HCT116 (cell line): ENCODE measurements around the gene PCNT.

Experiments
- CTCF ChIP-seq, 3 experiments: fragments of 200-600 bp in 1 of 3; sonication (generic) in 1 of 3; IDR thresholded peaks in 2 of 3; conservative IDR thresholded peaks in 1 of 3; 2 replicates each; pipeline ENCODE4 v1.5.1; 2012 to 2017; ENCODE audit warnings: low read depth in 2 of 3, low read length in 2 of 3, antibody characterized with exemption in 1 of 3, borderline replicate concordance in 1 of 3, control low read depth in 1 of 3, mild to moderate bottlenecking in 1 of 3, mixed read lengths in 1 of 3, mixed run types in 1 of 3, moderate library complexity in 1 of 3; ENCODE audit not compliant: insufficient read depth in 1 of 3
- EZH2 ChIP-seq: fragments of 200-600 bp; sonication (generic); IDR thresholded peaks from 2 replicates; pipeline ENCODE4 v1.6.1; 2017; ENCODE audit warnings: antibody characterized with exemption, mixed run types
- FOSL1 ChIP-seq: IDR thresholded peaks from 2 replicates; pipeline ENCODE4 v1.6.1; 2012; ENCODE audit warnings: low read depth
- JUND ChIP-seq: IDR thresholded peaks from 2 replicates; pipeline ENCODE4 v1.6.1; 2012
- POLR2AphosphoS5 ChIP-seq: IDR thresholded peaks from 2 replicates; pipeline ENCODE4 v1.6.1; 2011; ENCODE audit warnings: mild to moderate bottlenecking, low read depth, low read length, moderate library complexity
- SP1 ChIP-seq: IDR thresholded peaks from 2 replicates; pipeline ENCODE4 v1.6.1; 2012; ENCODE audit warnings: low read depth
- TCF7L2 ChIP-seq: IDR thresholded peaks from 2 replicates; pipeline ENCODE4 v1.7.0; 2011; ENCODE audit warnings: borderline replicate concordance, inconsistent platforms; ENCODE audit not compliant: insufficient read depth, insufficient read length; ENCODE audit errors: extremely low read depth
- YY1 ChIP-seq: IDR thresholded peaks from 2 replicates; pipeline ENCODE4 v1.6.1; 2011; ENCODE audit warnings: low read length, low read depth, moderate library complexity, mild to moderate bottlenecking; ENCODE audit not compliant: insufficient replicate concordance; ENCODE audit errors: extremely low read depth
- ZBTB33 ChIP-seq: IDR thresholded peaks from 2 replicates; pipeline ENCODE4 v1.6.1; 2011; ENCODE audit warnings: mild to moderate bottlenecking, low read length, moderate library complexity; ENCODE audit not compliant: insufficient replicate concordance; ENCODE audit errors: extremely low read depth
- ZNF274 ChIP-seq: fragments of 200-500 bp; sonication (Bioruptor generic); IDR thresholded peaks from 2 replicates; pipeline ENCODE4 v1.6.1; 2014; ENCODE audit warnings: mild to moderate bottlenecking, low read depth, low read length, inconsistent platforms

GRCh38 chr21:46311568-46311967, 12.4 kb upstream of the PCNT start:
- no peak for TF ChIP-seq CTCF (IDR thresholded peaks at IDR 0.05 in 2 of 3, conservative IDR thresholded peaks at IDR 0.05 in 1 of 3; ENCODE audit: borderline replicate concordance in 1 of 3, insufficient read depth in 1 of 3, low read depth in 2 of 3, low read length in 2 of 3)
- no peak for TF ChIP-seq SP1
- no peak for TF ChIP-seq FOSL1
- no peak for TF ChIP-seq EZH2
- no peak for TF ChIP-seq POLR2AphosphoS5
- TF ChIP-seq YY1: no peak
- no peak for TF ChIP-seq ZNF274
- no peak for TF ChIP-seq ZBTB33
- no peak for TF ChIP-seq JUND
- TF ChIP-seq TCF7L2: no peak
